ENCODE results near the gene LAMB4. TPM values are rescaled to one million over a fixed set of nuclear protein-coding genes. Genes with fewer than 3 reads are reported as not detected.

The LAMB4 gene
- total RNA-seq, 6 experiments from 2014 or later = not detected

DNA sequence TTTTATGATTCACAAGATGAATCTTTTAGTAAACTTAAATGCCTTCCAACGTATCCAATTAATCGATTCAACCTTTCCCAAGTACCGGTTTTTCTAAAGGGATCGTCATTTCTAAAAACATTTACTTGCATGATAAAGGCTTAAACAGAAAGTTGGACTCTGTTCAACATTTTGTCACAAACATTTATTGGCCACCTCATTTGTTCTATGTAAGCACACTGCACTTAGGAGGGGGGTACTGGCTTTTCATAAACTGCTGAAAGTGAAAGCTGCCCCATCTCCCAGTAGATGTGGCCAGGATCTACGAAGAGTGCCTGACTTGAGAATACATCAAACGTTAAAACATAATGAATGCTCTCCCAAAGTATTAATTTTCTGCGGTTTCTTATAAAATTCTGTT, 37.3 kb upstream of the LAMB4 start:
- Histone ChIP-seq H3K27ac (no peak overlapping the region), H3K9me3 (no peaks in the 10 kb centered on the region), H3K4me1 (peaks cover 0 to 4% (median 0%) of the 10 kb centered on the region in 4 donors), H3K36me3 (no peaks in the 10 kb centered on the region), H3K27me3 (no peaks in the 10 kb centered on the region), H3K4me3 (no peak overlapping the region)
- TF ChIP-seq POLR2A (IDR thresholded peaks at IDR 0.05) = no peak
- no peak for TF ChIP-seq CTCF (IDR thresholded peaks at IDR 0.05)
- WGBS (ENCODE audit: insufficient coverage, low coverage, low lambda C conversion rate, missing lambda C conversion rate) = 72% methylated on average over 7 of the region's 7 CpGs
- DNase-seq = no peak
- intact Hi-C loops (cut with DNase I) = no loop called here
- ATAC-seq = no peak

DNA sequence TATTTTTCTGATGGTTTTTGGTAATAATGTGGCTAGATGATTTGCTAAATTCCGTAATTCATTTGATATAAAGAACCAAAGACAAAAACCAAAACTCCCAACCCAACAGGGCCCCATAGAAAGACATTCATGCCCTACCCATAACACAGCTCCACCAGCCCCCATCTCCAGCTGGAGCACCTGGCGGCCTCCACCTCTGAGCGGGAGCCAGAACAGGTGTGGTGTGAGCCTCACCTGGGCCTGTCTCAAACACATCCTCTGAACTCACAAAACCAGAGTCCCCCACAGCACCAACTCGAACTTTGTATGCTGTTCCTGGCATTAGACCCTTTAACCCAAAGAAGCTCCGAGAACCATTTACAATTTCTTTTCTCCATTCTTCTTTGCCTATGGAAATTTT, 36.5 kb upstream of the LAMB4 start:
- peaks cover 0 to 4% (median 0%) of the 10 kb centered on the region in 4 donors for H3K4me1 ChIP-seq
- H3K36me3 ChIP-seq = no peaks in the 10 kb centered on the region
- H3K4me3 ChIP-seq = no peak overlapping the region
- H3K9me3 ChIP-seq = no peaks in the 10 kb centered on the region
- ATAC-seq (no peak), DNase-seq (no peak)
- 77% methylated on average over 2 of the region's 5 CpGs for WGBS (ENCODE audit: insufficient coverage, low coverage, low lambda C conversion rate, missing lambda C conversion rate)
- TF ChIP-seq POLR2A (IDR thresholded peaks at IDR 0.05) (no peak), CTCF (IDR thresholded peaks at IDR 0.05) (no peak)
- no peaks in the 10 kb centered on the region for H3K27me3 ChIP-seq
- intact Hi-C loops (cut with DNase I) = no loop called here
- no peak overlapping the region for H3K27ac ChIP-seq

- no peaks in the 10 kb centered on the region for H3K9me3 ChIP-seq
- WGBS (ENCODE audit: insufficient coverage, low coverage, low lambda C conversion rate, missing lambda C conversion rate) = 97% methylated on average over 2 of the region's 2 CpGs
- no peak overlapping the region for H3K4me3 ChIP-seq
- no peak for DNase-seq
- no peaks in the 10 kb centered on the region for H3K36me3 ChIP-seq
- H3K27ac ChIP-seq = no peak overlapping the region
- peaks cover 0 to 4% (median 0%) of the 10 kb centered on the region in 4 donors for H3K4me1 ChIP-seq
- intact Hi-C loops (cut with DNase I) = no loop called here
- no peaks in the 10 kb centered on the region for H3K27me3 ChIP-seq
- ATAC-seq = no peak
- no peak for TF ChIP-seq POLR2A (IDR thresholded peaks at IDR 0.05)
- TF ChIP-seq CTCF (IDR thresholded peaks at IDR 0.05) = no peak
These were observed 35.6 kb upstream of the LAMB4 start for GRCh38 chr7:108165723-108166122.

DNA sequence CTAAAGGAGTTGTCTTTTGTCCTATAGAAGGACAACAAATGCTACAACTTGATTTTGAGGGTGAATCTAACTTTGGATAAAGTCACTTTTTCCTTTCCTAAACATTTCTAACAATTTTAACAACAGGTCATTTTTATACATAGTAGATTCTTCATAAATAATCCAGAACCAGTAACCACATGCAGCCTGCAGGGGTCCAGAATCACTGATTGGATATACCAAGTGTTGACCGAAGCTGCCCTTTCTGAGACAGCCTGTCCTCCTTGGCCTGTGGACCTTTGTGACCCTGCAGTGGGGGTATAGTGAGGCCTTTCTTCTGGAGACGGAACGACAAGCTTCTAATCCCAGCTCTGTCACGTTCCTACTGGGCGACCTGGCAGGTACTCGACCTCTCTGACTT, 34.8 kb upstream of the LAMB4 start:
- no peaks in the 10 kb centered on the region for H3K36me3 ChIP-seq
- 69% methylated on average over 6 of the region's 6 CpGs for WGBS (ENCODE audit: insufficient coverage, low coverage, low lambda C conversion rate, missing lambda C conversion rate)
- H3K4me1 ChIP-seq = peaks cover 0 to 4% (median 0%) of the 10 kb centered on the region in 4 donors
- H3K27ac ChIP-seq = no peak overlapping the region
- intact Hi-C loops (cut with DNase I) = no loop called here
- no peaks in the 10 kb centered on the region for H3K27me3 ChIP-seq
- TF ChIP-seq CTCF (IDR thresholded peaks at IDR 0.05) = no peak
- no peak for TF ChIP-seq POLR2A (IDR thresholded peaks at IDR 0.05)
- DNase-seq (no peak), ATAC-seq (no peak)
- no peaks in the 10 kb centered on the region for H3K9me3 ChIP-seq
- H3K4me3 ChIP-seq = no peak overlapping the region

DNA sequence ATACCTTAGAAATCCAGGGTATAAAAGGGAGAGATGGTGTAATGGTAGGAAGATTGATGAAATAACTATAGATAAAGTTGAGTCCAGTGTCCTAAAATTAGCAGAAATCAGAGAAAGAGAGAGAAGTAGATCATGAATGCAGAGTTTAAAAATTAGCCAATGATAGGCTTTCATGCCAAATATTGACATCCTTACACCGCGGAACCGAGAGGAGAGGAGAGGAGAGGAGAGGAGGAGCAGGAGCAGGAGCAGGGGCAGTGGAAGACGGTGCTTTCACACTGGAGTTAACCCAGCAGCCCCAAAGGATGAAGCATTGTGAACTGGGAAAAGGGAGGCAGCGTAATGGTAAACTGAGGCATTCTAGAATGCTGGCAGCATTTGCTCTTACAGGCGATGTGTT, 34.2 kb upstream of the LAMB4 start:
- H3K27ac ChIP-seq = no peak overlapping the region
- H3K27me3 ChIP-seq = no peaks in the 10 kb centered on the region
- H3K4me1 ChIP-seq = peaks cover 0 to 4% (median 0%) of the 10 kb centered on the region in 4 donors
- H3K36me3 ChIP-seq = no peaks in the 10 kb centered on the region
- peak; percentile 63 to 83 (median 76) for ATAC-seq
- no peaks in the 10 kb centered on the region for H3K9me3 ChIP-seq
- WGBS (ENCODE audit: insufficient coverage, low coverage, low lambda C conversion rate, missing lambda C conversion rate) = 28% methylated on average over 3 of the region's 6 CpGs
- H3K4me3 ChIP-seq = no peak overlapping the region
- DNase-seq = no peak
- intact Hi-C loops (cut with DNase I) = no loop called here
- TF ChIP-seq CTCF (IDR thresholded peaks at IDR 0.05) (no peak), POLR2A (IDR thresholded peaks at IDR 0.05) (no peak)
